SK-N-SH (cell line): ENCODE data around the gene FAM184A. TPM values are rescaled to one million over a fixed set of nuclear protein-coding genes. Genes with fewer than 3 reads are reported as not detected.

Experiments used
- CTCF ChIA-PET: fragments of 300-600, 350-600 bp; formaldehyde crosslinking; extraction: SDS; loops from one replicate; lab custom pipeline; 2021; lab: Yijun Ruan, JAX
- POLR2A ChIA-PET: fragments of 350-600 bp; sonication (Branson Sonifier 250); formaldehyde crosslinking; extraction: SDS; loops from one replicate; lab custom pipeline; 2020; ENCODE audit warnings: antibody characterized with exemption, inconsistent platforms; lab: Yijun Ruan, JAX
- DNase-seq: peaks from one replicate; pipeline ENCODE4 v3.0.0; 2012
- H2AFZ ChIP-seq: fragments of 200-600 bp; sonication (generic); 2 replicates; pipeline ENCODE4 v1.8.1; 2016; ENCODE audit warnings: antibody characterized with exemption, mild to moderate bottlenecking, low read depth
- H3F3A ChIP-seq: fragments of 200-600 bp; sonication (generic); replicated peaks from 2 replicates; pipeline ENCODE3; 2016; ENCODE audit warnings: antibody characterized with exemption, mild to moderate bottlenecking; ENCODE audit not compliant: insufficient read depth
- H3K27ac ChIP-seq, 2 experiments: fragments of 200-500 bp in 1 of 2; fragments of 200-600 bp in 1 of 2; sonication (Bioruptor generic) in 1 of 2; sonication (generic), shearing (Covaris generic) in 1 of 2; 2 replicates each; pipeline versions ENCODE4 v1.5.1 to v1.6.1; 2014 to 2016; ENCODE audit warnings: low read depth in 2 of 2, inconsistent platforms in 1 of 2, low read length in 1 of 2, mild to moderate bottlenecking in 1 of 2, mixed read lengths in 1 of 2
- H3K27me3 ChIP-seq: fragments of 200-600 bp; sonication (generic), shearing (Covaris generic); 2 replicates; pipeline ENCODE4 v1.6.1; 2016; ENCODE audit warnings: mixed run types; ENCODE audit not compliant: insufficient read depth
- H3K36me3 ChIP-seq, 2 experiments: fragments of 200-500 bp in 1 of 2; fragments of 200-600 bp in 1 of 2; sonication (Bioruptor generic) in 1 of 2; sonication (generic) in 1 of 2; replicated peaks in 1 of 2; 2 replicates each; pipeline versions ENCODE3 to v1.5.1; 2014 to 2016; ENCODE audit warnings: low read length in 1 of 2, mild to moderate bottlenecking in 1 of 2; ENCODE audit not compliant: insufficient read depth in 2 of 2, control insufficient read depth in 1 of 2
- H3K4me1 ChIP-seq, 2 experiments: fragments of 200-500 bp in 1 of 2; fragments of 200-600 bp in 1 of 2; sonication (Bioruptor generic) in 1 of 2; sonication (generic), shearing (Covaris generic) in 1 of 2; 2 replicates each; pipeline versions ENCODE4 v1.5.1 to v1.6.1; 2014 to 2016; ENCODE audit warnings: low read depth in 1 of 2, low read length in 1 of 2, mixed run types in 1 of 2; ENCODE audit not compliant: insufficient read depth in 2 of 2, control insufficient read depth in 1 of 2
- H3K4me2 ChIP-seq: fragments of 200-600 bp; sonication (generic), shearing (Covaris generic); 2 replicates; pipeline ENCODE4 v1.6.1; 2017; ENCODE audit warnings: mixed run types
- H3K4me3 ChIP-seq, 2 experiments: fragments of 200-500 bp in 1 of 2; fragments of 200-600 bp in 1 of 2; sonication (Bioruptor generic) in 1 of 2; sonication (generic), shearing (Covaris generic) in 1 of 2; 2 replicates each; pipeline versions ENCODE4 v1.5.1 to v1.8.1; 2014 to 2016; ENCODE audit warnings: low read depth in 2 of 2, inconsistent platforms in 1 of 2, low read length in 1 of 2, mild to moderate bottlenecking in 1 of 2, mixed read lengths in 1 of 2, moderate library complexity in 1 of 2
- H3K79me2 ChIP-seq: fragments of 200-600 bp; sonication (generic); 2 replicates; pipeline ENCODE4 v1.8.1; 2017; ENCODE audit warnings: mild to moderate bottlenecking; ENCODE audit not compliant: insufficient read depth
- H3K9ac ChIP-seq: fragments of 200-600 bp; sonication (generic); 2 replicates; pipeline ENCODE4 v1.6.1; 2017; ENCODE audit warnings: mixed run types
- H3K9me2 ChIP-seq: fragments of 200-600 bp; sonication (generic); 2 replicates; pipeline ENCODE4 v1.6.1; 2017; ENCODE audit warnings: mixed run types
- H3K9me3 ChIP-seq: fragments of 200-600 bp; sonication (generic); 2 replicates; pipeline ENCODE4 v1.6.1; 2017; ENCODE audit warnings: mixed run types, mild to moderate bottlenecking, moderate library complexity
- H4K20me1 ChIP-seq: fragments of 200-600 bp; sonication (generic); 2 replicates; pipeline ENCODE4 v1.6.1; 2017; ENCODE audit warnings: mild to moderate bottlenecking, mixed run types; ENCODE audit not compliant: insufficient read depth
- CHD2 ChIP-seq: fragments of 150-350 bp; IDR thresholded peaks from 2 replicates; pipeline ENCODE4 v1.6.1; 2018; ENCODE audit warnings: low read length; ENCODE audit not compliant: partially characterized antibody
- FOSL2 ChIP-seq: IDR thresholded peaks from 2 replicates; pipeline ENCODE4 v1.4.0; 2012; ENCODE audit warnings: low read depth, mild to moderate bottlenecking, moderate library complexity, borderline replicate concordance
- GATA2 ChIP-seq: sonication (generic); formaldehyde crosslinking; IDR thresholded peaks from 2 replicates; pipeline ENCODE4 v1.5.0; 2020; ENCODE audit warnings: mild to moderate bottlenecking, missing genetic modification reagents
- JUND ChIP-seq: IDR thresholded peaks from 2 replicates; pipeline ENCODE4 v1.4.0; 2012
- MAX ChIP-seq: IDR thresholded peaks from 2 replicates; pipeline ENCODE4 v1.4.0; 2012; ENCODE audit warnings: low read depth
- MXI1 ChIP-seq: IDR thresholded peaks from 2 replicates; pipeline ENCODE4 v1.6.1; 2012; ENCODE audit warnings: mild to moderate bottlenecking, low read depth, low read length, improper control_type of control experiment
- NFIC ChIP-seq: IDR thresholded peaks from 2 replicates; pipeline ENCODE4 v1.4.0; 2012; ENCODE audit warnings: borderline replicate concordance
- RAD21 ChIP-seq: IDR thresholded peaks from 2 replicates; pipeline ENCODE4 v1.6.1; 2012; ENCODE audit warnings: mild to moderate bottlenecking, low read length
- SMC3 ChIP-seq: IDR thresholded peaks from 2 replicates; pipeline ENCODE4 v1.6.1; 2012; ENCODE audit warnings: low read depth, low read length, improper control_type of control experiment
- TAF1 ChIP-seq: IDR thresholded peaks from 2 replicates; pipeline ENCODE4 v1.6.1; 2012; ENCODE audit warnings: low read depth, mild to moderate bottlenecking, low read length, moderate library complexity, borderline replicate concordance
- TCF12 ChIP-seq: IDR thresholded peaks from 2 replicates; pipeline ENCODE4 v1.4.0; 2012
- TEAD4 ChIP-seq: IDR thresholded peaks from 2 replicates; pipeline ENCODE4 v1.4.0; 2012; ENCODE audit warnings: mild to moderate bottlenecking, borderline replicate concordance; ENCODE audit not compliant: insufficient read depth
- USF1 ChIP-seq: IDR thresholded peaks from 2 replicates; pipeline ENCODE4 v1.4.0; 2012; ENCODE audit warnings: low read depth, borderline replicate concordance
- USF2 ChIP-seq: fragments of 150-350 bp; IDR thresholded peaks from 2 replicates; pipeline ENCODE4 v1.6.1; 2017; ENCODE audit warnings: antibody characterized with exemption, low read length, low read depth, borderline replicate concordance
- YY1 ChIP-seq: IDR thresholded peaks from 2 replicates; pipeline ENCODE4 v1.4.0; 2012; ENCODE audit warnings: low read depth, mild to moderate bottlenecking
- WGBS: methylation state at CpG from one replicate; pipeline ENCODE4 v1.1.6; 2017; ENCODE audit warnings: low lambda C conversion rate; 5-methylcytosine and 5-hydroxymethylcytosine counted together
- polyA plus RNA-seq, 3 experiments: library from polyadenylated mRNA; depleted of rRNA; stranded (reverse); fragments of >200 nt; gene quantifications; 2 replicates each; pipeline ENCODE4 v1.2.3, GENCODE V29; 2012

The FAM184A gene
- polyA plus RNA-seq, 1 of the 3 experiments (the other 2 are of a cell fraction), result 0.38 TPM

- no peak overlapping the region for H3K27ac ChIP-seq
- H3F3A ChIP-seq, result no peaks in the 10 kb centered on the region
- 91% methylated on average over 1 of the region's 1 CpG for WGBS
- DNase-seq, result no peak
- no peaks in the 10 kb centered on the region for H4K20me1 ChIP-seq
- no peaks in the 10 kb centered on the region for H3K27me3 ChIP-seq
- POLR2A ChIA-PET, result no interaction called here
- no peaks in the 10 kb centered on the region for H3K4me1 ChIP-seq
- H3K4me2 ChIP-seq, result no peak overlapping the region
- CTCF ChIA-PET, result no interaction called here
- no peaks in the 10 kb centered on the region for H3K9me3 ChIP-seq
- no peak overlapping the region for H3K4me3 ChIP-seq
- no peaks in the 10 kb centered on the region for H3K79me2 ChIP-seq
- no peak overlapping the region for H2AFZ ChIP-seq
- TF ChIP-seq MXI1 (no peak), NFIC (no peak), GATA2 (no peak), USF1 (no peak), TCF12 (no peak), CHD2 (no peak), FOSL2 (no peak), USF2 (no peak), SMC3 (no peak), YY1 (no peak), MAX (no peak)
- no peaks in the 10 kb centered on the region for H3K36me3 ChIP-seq
- no peak overlapping the region for H3K9ac ChIP-seq
- H3K9me2 ChIP-seq, result no peaks in the 10 kb centered on the region
Measured at GRCh38 chr6:118993358-118993757, 85.1 kb downstream of the FAM184A start.

GRCh38 chr6:118992186-118992795 is 86.2 kb downstream of the FAM184A start:
- Histone ChIP-seq H4K20me1 (no peaks in the 10 kb centered on the region), H3K9ac (no peak overlapping the region), H3K27ac (no peak overlapping the region), H2AFZ (no peak overlapping the region), H3K27me3 (no peaks in the 10 kb centered on the region), H3K9me2 (no peaks in the 10 kb centered on the region), H3K4me2 (no peak overlapping the region), H3K9me3 (no peaks in the 10 kb centered on the region), H3K79me2 (no peaks in the 10 kb centered on the region), H3K4me1 (no peaks in the 10 kb centered on the region), H3K4me3 (no peak overlapping the region), H3K36me3 (no peaks in the 10 kb centered on the region), H3F3A (no peaks in the 10 kb centered on the region)
- 73% methylated on average over 4 of the region's 4 CpGs for WGBS
- no peak for TF ChIP-seq JUND
- no peak for TF ChIP-seq MXI1
- TF ChIP-seq USF2, result no peak
- no peak for TF ChIP-seq TCF12
- no peak for TF ChIP-seq RAD21
- TF ChIP-seq TAF1, result no peak
- TF ChIP-seq TEAD4, result no peak
- CTCF ChIA-PET, result no interaction called here
- POLR2A ChIA-PET, result no interaction called here
- no peak for DNase-seq
